GM12874 (cell line): ENCODE results near the gene SLC40A1.

Experiments
- TF ChIP-seq, protein P1 (sequence below): IDR thresholded peaks from 2 replicates; pipeline ENCODE4 v1.5.1; 2011; ENCODE audit warnings: low read depth, mild to moderate bottlenecking, control low read depth, low read length, moderate library complexity; ENCODE audit not compliant: insufficient read depth

SLC40A1 gene

DNA sequence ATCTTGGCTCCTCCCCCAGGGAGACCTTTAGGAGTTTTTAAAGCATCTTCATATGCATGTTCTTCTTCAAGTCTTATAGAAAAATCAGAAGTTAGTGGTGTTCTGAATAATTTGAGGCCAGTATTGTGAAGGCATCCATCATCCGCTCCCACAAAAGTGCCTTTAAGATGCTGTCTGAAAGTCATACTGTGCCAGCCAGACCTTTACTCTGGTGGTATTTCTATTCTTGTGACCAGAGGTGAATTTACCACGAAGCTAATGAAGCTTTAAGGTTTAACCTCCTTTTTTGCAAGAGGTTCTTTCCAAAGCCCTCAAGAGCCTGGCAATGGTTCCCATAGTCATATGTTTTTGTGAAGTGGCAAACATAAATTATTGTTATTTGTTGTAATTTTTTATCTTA lies 54.3 kb downstream of the SLC40A1 start:
- TF ChIP-seq, protein P1, sequence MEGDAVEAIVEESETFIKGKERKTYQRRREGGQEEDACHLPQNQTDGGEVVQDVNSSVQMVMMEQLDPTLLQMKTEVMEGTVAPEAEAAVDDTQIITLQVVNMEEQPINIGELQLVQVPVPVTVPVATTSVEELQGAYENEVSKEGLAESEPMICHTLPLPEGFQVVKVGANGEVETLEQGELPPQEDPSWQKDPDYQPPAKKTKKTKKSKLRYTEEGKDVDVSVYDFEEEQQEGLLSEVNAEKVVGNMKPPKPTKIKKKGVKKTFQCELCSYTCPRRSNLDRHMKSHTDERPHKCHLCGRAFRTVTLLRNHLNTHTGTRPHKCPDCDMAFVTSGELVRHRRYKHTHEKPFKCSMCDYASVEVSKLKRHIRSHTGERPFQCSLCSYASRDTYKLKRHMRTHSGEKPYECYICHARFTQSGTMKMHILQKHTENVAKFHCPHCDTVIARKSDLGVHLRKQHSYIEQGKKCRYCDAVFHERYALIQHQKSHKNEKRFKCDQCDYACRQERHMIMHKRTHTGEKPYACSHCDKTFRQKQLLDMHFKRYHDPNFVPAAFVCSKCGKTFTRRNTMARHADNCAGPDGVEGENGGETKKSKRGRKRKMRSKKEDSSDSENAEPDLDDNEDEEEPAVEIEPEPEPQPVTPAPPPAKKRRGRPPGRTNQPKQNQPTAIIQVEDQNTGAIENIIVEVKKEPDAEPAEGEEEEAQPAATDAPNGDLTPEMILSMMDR = no peak

DNA sequence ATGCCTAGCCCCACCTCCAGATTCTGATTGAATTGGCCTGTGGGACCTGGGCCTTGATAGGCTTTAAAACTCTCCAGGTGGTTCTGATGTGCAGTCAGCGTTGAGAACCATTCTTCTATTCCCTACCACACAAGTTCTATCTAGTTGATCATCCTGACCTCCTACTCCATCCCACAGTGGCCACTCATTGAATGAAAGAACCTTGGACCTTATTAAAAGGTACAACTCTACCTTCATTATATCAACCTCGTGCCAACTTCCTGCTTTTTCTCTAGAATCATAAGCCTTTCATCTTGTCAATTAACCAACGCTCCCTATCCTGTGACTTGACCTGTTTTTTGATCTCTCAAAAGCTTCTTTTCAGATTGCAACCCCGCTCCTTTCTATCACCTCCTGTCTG lies 55.8 kb downstream of the SLC40A1 start:
- TF ChIP-seq, protein P1 = no peak

DNA sequence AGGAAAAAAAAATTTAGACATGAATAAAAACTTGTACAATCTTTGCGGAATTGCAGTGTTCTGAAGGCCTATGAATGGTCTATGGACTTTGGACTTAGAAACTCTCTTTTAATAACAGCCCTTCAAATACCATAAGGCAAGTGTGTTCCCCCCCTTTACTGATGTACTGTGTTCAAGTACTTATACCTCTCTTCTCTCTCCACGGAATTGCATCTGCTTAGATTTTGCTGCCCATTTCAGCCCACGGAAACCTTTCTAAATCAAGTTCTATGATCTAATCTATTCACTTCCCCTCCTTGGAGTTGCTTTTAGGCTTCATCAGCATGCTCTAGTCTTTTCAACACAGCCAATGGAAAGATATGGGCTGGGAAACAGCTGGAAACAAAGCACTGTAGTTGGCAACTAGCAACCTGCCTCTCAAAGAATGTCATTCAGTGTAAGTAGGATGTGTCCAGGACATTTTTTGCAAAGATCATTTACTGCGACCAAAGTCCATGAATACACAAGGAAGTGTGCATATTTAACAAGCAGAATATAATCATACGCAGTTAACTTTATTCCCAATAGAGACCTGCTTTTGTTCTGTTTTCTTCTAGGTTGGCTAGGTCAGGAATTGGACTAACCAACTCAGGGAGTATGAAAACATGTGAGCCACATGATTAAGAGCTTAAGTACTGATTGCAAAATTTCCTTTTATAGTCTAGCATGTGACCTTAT lies 58.0 kb downstream of the SLC40A1 start:
- TF ChIP-seq, protein P1 = no peak

DNA sequence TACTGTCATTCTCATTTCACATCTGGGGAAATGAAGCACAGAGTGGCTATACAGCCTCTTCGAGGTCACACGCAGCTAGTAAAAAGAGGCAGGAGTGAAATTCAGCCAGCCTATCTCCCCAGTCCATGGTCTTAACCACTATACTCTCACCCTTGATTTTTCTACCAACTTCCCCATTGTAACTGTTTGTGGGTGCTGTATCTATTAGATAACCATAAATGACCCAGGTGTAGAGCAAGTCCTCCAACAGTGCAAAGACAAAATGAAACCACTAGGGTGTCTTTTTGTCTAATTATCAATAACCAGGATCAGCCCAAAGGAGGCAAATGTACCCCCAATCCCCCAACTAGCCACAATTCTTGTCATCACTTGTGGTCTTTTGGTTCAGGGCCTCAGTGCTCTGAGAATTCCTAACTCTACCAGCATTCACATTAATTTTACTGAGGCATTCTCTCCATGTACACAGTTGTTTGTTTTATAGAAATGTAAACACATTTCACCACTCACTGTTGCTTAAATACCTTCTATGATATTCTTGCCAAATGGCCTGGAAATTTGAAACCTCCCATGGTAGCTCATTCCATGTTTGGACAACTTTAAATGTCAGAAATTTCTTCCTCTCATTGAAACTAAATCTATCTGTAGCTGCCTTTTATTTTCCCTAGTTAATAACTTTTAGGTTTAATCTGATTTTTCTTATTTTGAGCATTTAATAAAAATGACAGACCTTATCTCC lies 58.7 kb downstream of the SLC40A1 start:
- TF ChIP-seq, protein P1 = no peak

DNA sequence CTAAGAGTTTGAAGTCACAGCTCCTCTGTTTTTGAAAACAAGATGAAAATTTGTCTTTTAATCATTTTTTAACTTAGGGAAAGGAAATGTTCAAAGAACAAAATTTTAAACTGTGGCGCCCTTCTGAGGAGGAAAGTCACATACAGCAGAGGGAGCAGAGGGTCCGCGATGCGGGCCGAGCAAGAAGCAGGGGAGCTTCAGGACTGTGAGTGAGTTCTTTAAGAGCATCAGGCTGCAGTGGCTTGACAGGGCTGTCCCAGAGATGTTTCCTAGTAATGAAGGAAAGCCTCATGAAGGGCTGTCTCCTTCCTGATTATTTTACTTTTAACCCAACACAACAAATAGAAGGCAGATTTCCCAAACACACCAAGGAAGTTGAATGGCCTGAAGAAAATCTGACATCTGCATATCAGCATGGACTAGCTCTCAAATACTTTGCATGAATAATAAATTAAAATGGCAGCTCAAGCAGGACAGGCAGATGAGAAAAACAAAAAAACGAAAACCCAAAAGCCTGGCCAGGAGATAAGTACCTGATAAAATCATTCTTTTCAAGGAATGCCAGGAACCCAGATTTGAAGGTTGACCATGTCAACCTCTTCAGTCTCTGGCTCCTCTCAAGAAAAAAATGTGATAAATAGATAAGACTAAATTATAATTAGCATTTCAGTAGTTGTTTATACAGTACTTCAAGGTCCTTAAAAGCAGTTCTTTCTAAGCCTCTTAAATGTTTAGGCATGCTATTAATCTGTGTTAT lies 60.8 kb downstream of the SLC40A1 start:
- TF ChIP-seq, protein P1 = no peak

DNA sequence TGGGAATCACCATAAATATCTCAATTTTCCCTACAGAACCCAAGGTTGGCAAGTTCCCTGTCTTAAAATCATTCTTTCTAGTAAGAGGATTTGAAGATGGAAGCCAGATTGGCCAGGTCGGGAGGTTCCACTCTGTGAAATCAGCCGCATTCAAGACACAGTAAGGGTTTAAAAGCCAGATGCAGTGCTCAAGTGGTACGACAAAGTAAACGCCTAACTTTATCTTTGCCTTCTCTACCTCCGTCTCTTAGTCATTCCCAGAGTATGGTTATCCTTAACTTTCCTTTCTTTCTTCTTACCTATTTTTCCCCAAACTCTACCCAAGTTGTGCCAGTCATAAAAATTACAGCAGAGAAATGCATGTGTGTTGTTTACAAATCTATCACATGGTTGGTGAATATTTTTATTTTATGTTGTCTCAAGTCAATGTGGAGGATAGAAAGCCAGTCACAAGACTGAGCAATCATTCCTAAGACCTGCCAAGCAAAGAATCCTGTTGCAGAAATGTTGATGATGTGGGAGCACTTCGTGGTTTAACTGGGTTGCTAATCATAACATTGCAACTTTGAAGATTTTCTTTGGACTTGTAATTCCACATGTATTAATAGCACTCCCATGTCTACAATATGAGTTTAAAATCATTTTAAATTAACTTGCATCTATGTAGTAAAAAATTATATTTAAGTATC lies 62.6 kb downstream of the SLC40A1 start:
- TF ChIP-seq, protein P1 = no peak

DNA sequence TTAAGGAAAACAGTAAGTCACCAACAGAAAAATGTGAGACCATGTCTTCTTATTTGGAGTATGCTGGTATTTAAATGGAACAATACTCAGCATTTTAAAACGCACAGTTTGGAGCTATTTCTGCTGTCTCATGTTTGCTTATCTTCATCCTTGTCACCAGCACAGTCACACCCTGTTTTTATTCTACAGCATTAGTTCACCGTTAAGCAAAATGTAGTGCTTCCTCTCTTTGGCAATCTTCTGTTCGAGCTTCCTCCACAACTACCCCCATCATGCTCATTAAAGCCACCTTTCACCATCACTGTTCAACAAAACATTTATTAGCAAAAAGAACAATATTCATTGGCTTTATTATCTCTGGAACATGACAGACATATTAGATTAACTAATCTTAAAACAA lies 64.0 kb downstream of the SLC40A1 start:
- TF ChIP-seq, protein P1 = no peak
